ENCODE results near the gene GMDS. TPM values are rescaled to one million over a fixed set of nuclear protein-coding genes. Genes with fewer than 3 reads are reported as not detected.

GMDS gene
- total and polyA plus RNA-seq, 2 of the 8 experiments (the other 6 are each of a cell fraction or from before 2014, with no cell fraction given): 16.8 to 50.0 TPM

DNA sequence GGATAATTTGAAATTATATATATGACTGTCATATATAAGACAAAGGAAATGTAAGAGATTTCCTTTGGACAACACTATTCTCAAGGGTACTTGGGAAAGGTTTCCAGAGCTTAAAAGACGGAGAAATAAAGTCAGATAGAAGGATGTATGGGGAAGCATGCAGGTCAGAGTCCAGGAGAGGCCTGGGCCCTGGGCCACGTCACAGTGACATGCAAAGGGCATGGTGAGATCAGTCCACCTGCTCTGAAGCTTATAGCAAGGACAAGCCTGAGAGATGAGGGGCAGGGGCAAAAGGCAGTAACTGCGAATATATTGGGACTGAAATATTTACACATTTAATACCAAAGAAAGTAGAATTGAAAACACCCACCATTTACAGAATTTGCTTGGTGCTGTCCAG lies 24.6 kb upstream of the GMDS start:
- no peak overlapping the region for H2BK5ac ChIP-seq (ENCODE audit: low read depth, low read length)
- TF ChIP-seq TEAD4 (IDR thresholded peaks at IDR 0.05; ENCODE audit: low read depth, low read length): no peak
- no peak for TF ChIP-seq KDM5A (IDR thresholded peaks at IDR 0.05; ENCODE audit: low read length)
- TF ChIP-seq CEBPB (IDR thresholded peaks at IDR 0.05; ENCODE audit: low read depth, low read length): no peak
- TF ChIP-seq CTBP2 (IDR thresholded peaks at IDR 0.05; ENCODE audit: borderline replicate concordance, insufficient read depth, insufficient read length, low read length): no peak
- TF ChIP-seq CBX8 (IDR thresholded peaks at IDR 0.05; ENCODE audit: borderline replicate concordance, low read depth, low read length): no peak
- no peak for TF ChIP-seq EP300 (IDR thresholded peaks at IDR 0.05; ENCODE audit: borderline replicate concordance in 1 of 2, low read depth in 2 of 2, low read length in 2 of 2)
- TF ChIP-seq HDAC2 (IDR thresholded peaks at IDR 0.05; ENCODE audit: borderline replicate concordance in 1 of 2, low read depth in 2 of 2, low read length in 2 of 2): no peak
- TF ChIP-seq, protein P1, sequence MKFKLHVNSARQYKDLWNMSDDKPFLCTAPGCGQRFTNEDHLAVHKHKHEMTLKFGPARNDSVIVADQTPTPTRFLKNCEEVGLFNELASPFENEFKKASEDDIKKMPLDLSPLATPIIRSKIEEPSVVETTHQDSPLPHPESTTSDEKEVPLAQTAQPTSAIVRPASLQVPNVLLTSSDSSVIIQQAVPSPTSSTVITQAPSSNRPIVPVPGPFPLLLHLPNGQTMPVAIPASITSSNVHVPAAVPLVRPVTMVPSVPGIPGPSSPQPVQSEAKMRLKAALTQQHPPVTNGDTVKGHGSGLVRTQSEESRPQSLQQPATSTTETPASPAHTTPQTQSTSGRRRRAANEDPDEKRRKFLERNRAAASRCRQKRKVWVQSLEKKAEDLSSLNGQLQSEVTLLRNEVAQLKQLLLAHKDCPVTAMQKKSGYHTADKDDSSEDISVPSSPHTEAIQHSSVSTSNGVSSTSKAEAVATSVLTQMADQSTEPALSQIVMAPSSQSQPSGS (IDR thresholded peaks at IDR 0.05; ENCODE audit: low read length): no peak
- no peak for TF ChIP-seq KDM4A (IDR thresholded peaks at IDR 0.05; ENCODE audit: low read depth, low read length, severe bottlenecking)
- no peak for TF ChIP-seq TBP (IDR thresholded peaks at IDR 0.05; ENCODE audit: low read depth, low read length)
- TF ChIP-seq POLR2AphosphoS5 (IDR thresholded peaks at IDR 0.05; ENCODE audit: low read depth, low read length): no peak
- WGBS, 2 experiments (ENCODE audit: extremely low coverage in 1 of 2, insufficient coverage in 1 of 2, insufficient read length in 1 of 2, insufficient replicate concordance in 2 of 2, low coverage in 1 of 2, low lambda C conversion rate in 2 of 2, missing lambda C conversion rate in 1 of 2): 89% methylated on average over 3 of the region's 3 CpGs; no CpG with 5 or more reads in 1 of the 2 experiments
- H3K79me2 ChIP-seq (ENCODE audit: control insufficient read depth in 1 of 2, insufficient read depth in 2 of 2, low read length in 2 of 2): no peaks in the 10 kb centered on the region
- no peak overlapping the region for H2BK20ac ChIP-seq (ENCODE audit: low read length)
- no peak overlapping the region for H2BK120ac ChIP-seq (replicated peaks; ENCODE audit: low read depth, low read length)
- H4K5ac ChIP-seq (ENCODE audit: insufficient read length, low read depth, low read length): no peak overlapping the region
- H4K91ac ChIP-seq (replicated peaks; ENCODE audit: insufficient read length, low read length): no peak overlapping the region
- no peak overlapping the region for H2BK12ac ChIP-seq (ENCODE audit: low read depth, low read length)
- H3K18ac ChIP-seq (ENCODE audit: extremely low read depth, low read length): no peak overlapping the region
- FAIRE-seq (no peak), DNase-seq (ENCODE audit: low read depth in 1 of 2, low spot score in 2 of 2) (no peak)
- H3K23ac ChIP-seq (ENCODE audit: insufficient read length): no peak overlapping the region
- H3K9me3 ChIP-seq (ENCODE audit: insufficient read depth in 2 of 2, low read depth in 1 of 2, low read length in 1 of 2): no peaks in the 10 kb centered on the region
- no peaks in the 10 kb centered on the region for H3K79me1 ChIP-seq (ENCODE audit: low read depth, low read length)
- no peaks in the 10 kb centered on the region; the same call in 1 of the 2 replicates for H3K23me2 ChIP-seq (ENCODE audit: low read depth, low read length)
- no peak overlapping the region for H3K14ac ChIP-seq (ENCODE audit: insufficient read length)
- no peak overlapping the region for H3K4ac ChIP-seq (replicated peaks; ENCODE audit: insufficient read length, low read depth, low read length)
- CTCF ChIA-PET (ENCODE audit: partially characterized antibody): interaction anchor here (0.7 kb wide), 1 partner anchor 12 kb away, joined by 3 read pairs; no protein-coding TSS in a partner anchor
- H3K36me3 ChIP-seq (ENCODE audit: control insufficient read depth in 2 of 4, insufficient read depth in 4 of 4, low read length in 3 of 4): no peaks in the 10 kb centered on the region
- H3K27me3 ChIP-seq (replicated peaks in 1 of 4; ENCODE audit: control insufficient read depth in 3 of 4, extremely low read depth in 1 of 4, insufficient read depth in 3 of 4, low read length in 3 of 4): no peaks in the 10 kb centered on the region
- H4K20me1 ChIP-seq (replicated peaks in 1 of 2; ENCODE audit: control insufficient read depth in 1 of 2, insufficient read depth in 2 of 2, low read length in 2 of 2): no peaks in the 10 kb centered on the region
- no peak overlapping the region for H4K8ac ChIP-seq (ENCODE audit: extremely low read depth, insufficient read depth, low read length)
- H3K4me3 ChIP-seq (ENCODE audit: extremely low read depth in 1 of 4, insufficient read depth in 2 of 4, low read depth in 3 of 4, low read length in 4 of 4): no peak overlapping the region
- H2AK5ac ChIP-seq (ENCODE audit: low read depth, low read length): no peak overlapping the region
- H3K9ac ChIP-seq (replicated peaks in 1 of 4; ENCODE audit: extremely low read depth in 1 of 4, low read depth in 3 of 4, low read length in 3 of 4): no peak overlapping the region
- no peak overlapping the region for H2BK15ac ChIP-seq (ENCODE audit: low read length)
- H3K4me1 ChIP-seq (replicated peaks in 1 of 4; ENCODE audit: control insufficient read depth in 3 of 4, insufficient read depth in 4 of 4, low read length in 3 of 4): no peaks in the 10 kb centered on the region
- POLR2A ChIA-PET (ENCODE audit: partially characterized antibody): no interaction called here
- H2AFZ ChIP-seq (ENCODE audit: low read length): no peak overlapping the region
- H3K27ac ChIP-seq (ENCODE audit: low read depth, low read length): no peak overlapping the region
- no peak overlapping the region for H3K56ac ChIP-seq (replicated peaks; ENCODE audit: insufficient read length, low read depth, low read length)
- no peak overlapping the region for H3K4me2 ChIP-seq (ENCODE audit: insufficient read depth in 1 of 2, low read depth in 2 of 2, low read length in 2 of 2)
